AG09309 (cell line): ENCODE data around the gene VAPB.
"Not testable (repeated sequence)": the region's sequence is repeated elsewhere in the genome, so short reads cannot be mapped to it uniquely, and the experiment has no call there.

Experiments
- DNase-seq: peaks from one replicate; pipeline ENCODE4 v3.0.0-alpha.2; 2010; ENCODE audit warnings: low read depth
- H3K4me3 ChIP-seq: 2 replicates; pipeline ENCODE4 v1.5.1; 2011; ENCODE audit warnings: mild to moderate bottlenecking, low read depth, low read length, moderate library complexity; ENCODE audit not compliant: control insufficient read depth
- CTCF ChIP-seq: IDR thresholded peaks from 2 replicates; pipeline ENCODE4 v1.5.1; 2011; ENCODE audit warnings: mild to moderate bottlenecking, low read depth, low read length, inconsistent platforms; ENCODE audit not compliant: insufficient read depth, control insufficient read depth; ENCODE audit errors: missing control alignments

The VAPB gene

GRCh38 chr20:58408603-58409246 is 19.7 kb downstream of the VAPB start:
- no peak for TF ChIP-seq CTCF
- no peak overlapping the region for H3K4me3 ChIP-seq
- DNase-seq = no peak

GRCh38 chr20:58414216-58414615 is 25.2 kb downstream of the VAPB start:
- H3K4me3 ChIP-seq, DNase-seq: not testable (repeated sequence)

- not testable (repeated sequence) for H3K4me3 ChIP-seq, DNase-seq
Observed at GRCh38 chr20:58414786-58415185, 25.8 kb downstream of the VAPB start.

GRCh38 chr20:58416057-58416456 is 27.0 kb downstream of the VAPB start:
- no peak overlapping the region for H3K4me3 ChIP-seq
- TF ChIP-seq CTCF = no peak
- no peak for DNase-seq

GRCh38 chr20:58416835-58417234 is 27.8 kb downstream of the VAPB start:
- H3K4me3 ChIP-seq = no peak overlapping the region
- no peak for TF ChIP-seq CTCF
- no peak for DNase-seq

- no peak for TF ChIP-seq CTCF
- H3K4me3 ChIP-seq = no peak overlapping the region
- no peak for DNase-seq
Observed at GRCh38 chr20:58417438-58417837, 28.4 kb downstream of the VAPB start.

- no peak for DNase-seq
- no peak for TF ChIP-seq CTCF
- no peak overlapping the region for H3K4me3 ChIP-seq
Observed at GRCh38 chr20:58418949-58419748, 30.1 kb downstream of the VAPB start.
